PFSK-1 (cell line): ENCODE results near the gene ZNF226.

ENCODE experiments used
- POLR2AphosphoS5 ChIP-seq: IDR thresholded peaks from 2 replicates; pipeline ENCODE4 v1.6.1; 2012; ENCODE audit warnings: low read depth, mild to moderate bottlenecking, control low read depth, low read length, moderate library complexity
- TAF1 ChIP-seq: IDR thresholded peaks from 2 replicates; pipeline ENCODE4 v1.6.1; 2012; ENCODE audit warnings: low read length, control low read depth, borderline replicate concordance; ENCODE audit not compliant: insufficient read depth

DNA sequence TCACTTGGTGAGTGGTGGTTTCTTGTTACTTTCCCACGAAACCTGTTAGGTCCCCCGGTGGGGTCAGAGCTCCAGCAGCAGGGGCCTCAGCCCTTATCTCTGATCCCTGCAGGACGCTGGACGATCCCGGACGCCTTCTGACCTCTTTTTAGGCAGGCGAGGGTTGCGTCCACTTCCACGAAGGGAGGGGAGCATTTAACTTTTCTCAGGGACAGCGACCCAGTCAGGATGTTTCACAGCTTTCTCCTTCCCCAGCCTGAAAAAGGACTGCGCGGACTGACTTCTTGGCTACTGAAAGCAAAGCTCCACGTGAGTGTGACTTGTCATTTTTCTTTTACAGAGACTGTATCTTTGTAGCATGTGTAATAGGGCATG is 22.9 kb upstream of the ZNF226 start:
- TF ChIP-seq POLR2AphosphoS5 (no peak), TAF1 (no peak)
